EH (cell line): ENCODE data around the gene FGGY.
"Not testable (repeated sequence)": the region's sequence is repeated elsewhere in the genome, so short reads cannot be mapped to it uniquely, and the experiment has no call there.

ENCODE experiments used
- DNase-seq: peaks from one replicate; pipeline ENCODE4 v3.0.0-alpha.2; 2015; ENCODE audit warnings: low read depth

The FGGY gene

DNA sequence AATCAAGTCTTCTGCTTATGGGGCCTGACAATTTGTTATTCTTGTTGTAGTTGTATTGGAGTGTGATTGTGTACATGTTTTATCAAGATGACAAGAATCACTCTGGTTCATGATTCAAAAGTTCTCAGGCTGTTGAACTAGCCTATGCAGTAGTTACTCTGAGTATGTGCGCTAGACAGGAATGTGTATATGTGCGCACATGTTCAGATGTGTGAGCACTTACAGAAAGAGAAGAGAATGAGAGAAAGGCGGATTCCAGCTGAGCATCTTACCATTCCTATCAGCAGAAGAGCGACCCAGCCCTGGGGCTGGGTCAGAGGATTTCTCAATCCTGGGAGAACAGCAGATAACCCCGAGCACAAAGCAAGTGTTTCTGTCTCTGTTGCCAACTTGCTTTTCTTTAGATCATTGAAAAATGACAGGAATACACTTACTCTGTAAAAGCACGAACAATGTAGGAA is 407.1 kb downstream of the FGGY start:
- no peak for DNase-seq

DNA sequence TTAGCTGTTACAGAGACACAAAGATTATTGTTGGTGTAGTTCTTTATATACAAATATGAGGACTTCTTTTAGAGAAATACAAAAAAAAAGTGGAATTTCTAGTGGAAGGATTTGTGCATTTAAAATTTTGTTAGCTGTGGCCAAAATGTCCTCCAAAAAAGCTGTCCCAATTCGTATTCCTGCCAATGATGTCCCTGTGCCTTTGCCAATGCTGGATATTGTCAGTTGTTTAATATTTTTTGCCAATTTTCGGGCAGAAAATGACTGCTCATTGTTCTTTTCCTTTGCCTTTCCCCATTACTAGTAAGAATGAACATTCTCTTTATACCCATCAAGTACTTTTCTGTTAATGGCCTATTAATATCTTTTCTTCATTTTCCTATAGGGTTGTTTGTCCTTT is 407.8 kb downstream of the FGGY start:
- DNase-seq = no peak

DNA sequence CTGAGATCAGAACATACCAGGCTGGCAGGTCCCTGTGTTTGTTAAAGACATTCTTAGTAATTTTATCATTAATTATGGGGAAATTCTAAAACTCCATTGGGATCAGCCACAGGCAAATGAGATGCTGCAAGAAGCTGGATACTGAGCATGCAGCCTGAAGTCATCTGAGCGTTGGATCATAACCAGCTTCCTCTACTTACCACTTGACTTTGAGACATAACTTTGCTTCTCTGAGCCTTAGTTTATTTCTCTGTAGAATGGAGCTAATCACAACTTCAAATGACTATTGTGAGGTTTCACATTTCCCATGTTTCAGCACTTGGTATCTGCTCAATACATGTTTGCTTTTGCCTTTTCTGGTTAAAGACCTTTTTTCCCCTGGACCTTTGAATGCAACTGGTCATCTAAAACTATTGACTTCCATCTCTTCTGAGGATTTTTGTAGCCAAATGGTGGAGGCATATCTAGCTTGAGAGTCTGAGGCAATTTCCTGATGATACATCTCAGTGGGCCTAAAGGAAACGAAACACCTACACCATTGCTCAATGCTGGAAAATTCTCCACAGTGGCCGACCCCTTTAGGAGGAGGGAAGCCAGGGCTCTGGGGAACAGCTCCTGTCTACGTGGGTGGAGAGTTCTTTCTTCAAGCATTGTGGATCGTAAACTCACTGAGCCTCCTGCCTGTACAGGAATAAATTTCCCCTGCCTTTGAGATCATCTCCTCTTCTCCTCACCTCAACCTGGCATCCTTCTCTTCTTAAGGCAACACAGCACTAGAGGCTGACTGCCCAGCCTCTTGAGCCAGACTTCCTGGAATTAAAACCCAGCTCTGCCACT is 408.8 kb downstream of the FGGY start:
- DNase-seq = peak; percentile 52

DNA sequence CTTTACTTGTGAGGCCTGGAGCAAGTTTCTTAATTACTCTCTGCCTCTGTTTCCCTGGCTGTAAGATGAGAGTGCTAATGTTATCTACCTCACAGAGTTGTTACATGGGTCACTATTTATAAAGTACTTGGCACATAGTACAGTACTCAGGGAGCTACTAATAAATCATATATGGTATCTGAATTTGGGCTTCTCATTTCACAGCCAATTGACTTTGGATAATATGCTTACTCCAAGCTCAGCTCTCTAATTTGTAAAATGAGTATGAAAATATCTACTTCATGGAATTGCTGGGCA is 409.4 kb downstream of the FGGY start:
- DNase-seq = no peak

DNA sequence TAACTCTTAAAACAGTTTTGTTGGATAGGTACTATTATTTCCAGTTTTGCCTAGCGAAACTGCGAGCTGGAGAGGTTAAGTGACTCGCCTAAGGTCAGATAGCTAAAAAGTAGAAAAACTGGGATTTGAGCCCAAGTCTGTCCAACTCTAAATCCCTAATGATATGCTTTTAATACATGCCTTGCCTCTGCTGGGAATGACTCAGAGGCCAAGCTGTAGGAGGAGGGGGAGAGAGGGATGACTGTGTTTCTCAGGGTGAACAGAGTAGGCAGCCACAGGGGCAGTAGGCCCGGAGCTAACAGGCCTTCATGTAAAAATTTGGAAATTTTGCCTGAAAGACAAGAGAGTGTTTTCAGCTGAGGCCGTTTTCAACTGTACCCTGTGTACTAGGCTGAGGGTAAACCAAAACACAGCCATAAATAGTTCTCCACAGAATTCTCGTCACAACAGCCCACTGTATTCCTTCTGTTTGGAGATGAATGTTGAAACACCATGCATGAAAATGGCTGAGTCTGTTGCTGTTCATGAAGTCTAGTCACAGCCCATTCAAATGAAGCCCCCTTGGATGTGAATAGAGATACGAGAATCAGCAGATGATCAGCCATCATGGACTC is 410.4 kb downstream of the FGGY start:
- peak; percentile 97 for DNase-seq

DNA sequence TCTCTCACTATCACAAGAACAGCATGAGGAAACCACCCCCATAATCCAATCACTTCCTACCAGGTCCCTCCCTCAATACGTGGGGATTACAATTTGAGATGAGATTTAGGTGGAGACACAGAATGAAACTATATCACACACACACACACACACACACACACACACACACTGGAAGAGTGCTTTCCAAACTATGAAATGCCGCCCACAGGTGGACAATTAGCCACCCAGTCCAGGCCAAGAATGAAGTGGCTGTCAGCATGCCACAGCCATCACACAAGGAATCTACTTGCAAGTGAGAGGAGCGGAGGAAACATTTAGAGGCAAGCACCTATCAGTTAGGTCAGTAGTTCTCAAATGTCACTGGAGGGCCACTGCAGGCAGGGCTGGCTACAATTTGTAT is 412.4 kb downstream of the FGGY start:
- DNase-seq = no peak

DNA sequence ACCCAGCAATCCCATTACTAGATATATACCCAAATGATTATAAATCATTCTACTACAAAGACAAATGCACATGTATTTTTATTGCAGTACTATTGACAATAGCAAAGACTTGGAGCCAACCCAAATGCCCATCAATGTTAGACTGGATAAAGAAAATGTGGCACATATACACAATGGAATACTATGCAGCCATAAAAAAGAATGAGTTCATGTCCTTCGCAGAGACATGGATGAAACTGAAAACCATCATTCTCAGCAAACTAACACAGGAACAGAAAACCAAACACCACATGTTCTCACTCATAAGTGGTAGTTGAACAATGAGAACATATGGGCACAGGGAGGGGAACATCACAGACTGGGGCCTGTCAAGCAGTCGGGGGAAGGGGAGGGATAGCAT is 414.0 kb downstream of the FGGY start:
- not testable (repeated sequence) for DNase-seq

DNA sequence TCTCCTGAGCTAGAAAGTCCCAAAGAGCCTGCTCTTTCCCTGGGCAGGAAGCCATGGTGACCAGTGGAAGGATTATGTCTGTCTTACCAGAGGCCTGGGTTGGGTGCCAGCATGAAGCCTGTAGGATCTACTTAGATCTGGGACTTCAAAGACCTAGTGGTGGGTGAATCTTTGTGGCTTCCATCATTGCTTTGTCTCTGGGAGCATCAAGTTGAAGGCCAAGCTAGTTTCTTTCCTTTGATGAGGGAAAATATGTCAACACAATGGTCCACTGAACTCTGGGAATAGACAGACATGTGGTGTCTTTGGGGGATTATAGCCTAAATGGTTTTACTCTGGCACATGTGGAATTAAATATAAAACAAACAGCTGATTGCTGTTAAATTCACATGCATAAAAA is 417.3 kb downstream of the FGGY start:
- DNase-seq = no peak

DNA sequence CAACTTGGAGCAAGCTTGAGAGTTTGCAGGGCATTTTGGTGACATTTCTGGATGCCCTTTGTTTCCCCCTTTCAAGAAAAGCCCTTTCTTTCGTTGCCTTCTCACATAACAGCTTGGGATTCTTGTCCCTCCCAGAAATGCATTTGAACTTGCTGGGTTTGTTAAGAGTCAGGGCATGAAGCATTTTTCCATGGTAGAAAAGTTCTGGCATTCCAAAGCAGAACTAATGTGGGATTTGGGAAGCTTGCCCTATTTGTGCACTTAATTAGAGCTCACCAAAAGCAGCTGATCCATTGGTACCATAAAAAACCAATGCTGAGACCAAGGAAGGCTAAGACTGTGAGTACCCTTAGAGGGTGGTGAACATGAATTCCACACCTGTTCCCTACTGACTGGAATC is 418.1 kb downstream of the FGGY start:
- DNase-seq = peak; percentile 53

DNA sequence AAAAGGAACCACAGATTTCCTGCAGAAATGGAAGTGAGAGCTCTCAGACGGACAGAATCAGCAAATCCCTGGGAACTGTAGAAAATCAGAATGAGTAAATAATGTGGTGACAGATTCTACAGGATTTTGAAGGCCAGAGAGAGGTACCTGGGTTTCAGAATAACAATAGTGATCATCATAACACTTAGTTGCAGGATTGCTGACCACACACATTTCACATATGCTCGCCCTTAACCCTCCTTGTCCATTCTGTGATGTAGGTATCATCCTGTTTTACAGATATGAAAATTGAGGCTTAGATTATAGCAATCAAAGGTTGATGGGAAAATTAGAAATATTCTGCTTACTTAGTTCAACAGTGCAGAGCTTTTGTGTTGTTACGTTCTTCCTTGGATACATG is 419.9 kb downstream of the FGGY start:
- no peak for DNase-seq

DNA sequence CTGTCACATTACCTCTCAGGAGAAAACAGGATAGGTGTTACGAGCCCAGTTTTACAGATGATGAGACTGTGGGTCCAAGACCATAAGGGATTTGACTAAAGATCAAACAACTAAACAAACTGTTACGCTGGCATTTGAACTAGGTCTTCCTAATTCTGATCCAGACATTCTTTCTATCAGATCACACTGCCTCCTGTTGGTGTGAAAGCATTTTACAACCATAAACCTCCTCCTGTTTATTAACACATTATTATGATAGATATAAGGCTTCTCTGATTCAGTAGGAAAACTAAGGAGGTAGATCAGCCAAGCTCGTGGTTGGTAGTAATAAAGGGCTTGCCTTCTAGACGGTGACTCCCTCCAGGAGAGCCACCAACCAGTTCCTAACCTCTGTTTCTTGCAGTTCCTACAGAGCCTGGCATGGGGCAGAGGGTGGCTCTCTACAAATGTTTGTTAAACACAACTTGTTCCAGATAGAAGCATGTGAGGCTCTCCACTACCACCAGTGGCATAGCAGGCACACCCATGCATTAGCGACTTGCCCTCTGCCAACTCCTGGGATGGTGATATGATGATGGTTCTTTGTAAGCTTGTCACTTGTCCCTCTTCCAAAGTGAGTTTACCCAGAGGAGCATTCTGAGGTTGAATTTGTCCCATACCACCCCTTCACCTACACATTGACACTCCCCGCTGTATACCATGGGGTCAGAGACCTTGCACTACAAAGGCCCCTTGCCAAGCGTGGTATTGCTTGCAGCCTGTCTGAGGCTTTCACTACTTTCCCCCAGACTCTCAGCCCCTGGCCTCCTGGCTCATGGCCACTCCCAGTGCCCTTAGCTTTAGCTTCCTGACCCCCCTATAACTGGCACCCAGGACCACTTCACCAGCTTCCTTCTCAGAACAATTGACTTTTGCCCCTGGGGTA is 421.4 kb downstream of the FGGY start:
- DNase-seq = peak; percentile 52

DNA sequence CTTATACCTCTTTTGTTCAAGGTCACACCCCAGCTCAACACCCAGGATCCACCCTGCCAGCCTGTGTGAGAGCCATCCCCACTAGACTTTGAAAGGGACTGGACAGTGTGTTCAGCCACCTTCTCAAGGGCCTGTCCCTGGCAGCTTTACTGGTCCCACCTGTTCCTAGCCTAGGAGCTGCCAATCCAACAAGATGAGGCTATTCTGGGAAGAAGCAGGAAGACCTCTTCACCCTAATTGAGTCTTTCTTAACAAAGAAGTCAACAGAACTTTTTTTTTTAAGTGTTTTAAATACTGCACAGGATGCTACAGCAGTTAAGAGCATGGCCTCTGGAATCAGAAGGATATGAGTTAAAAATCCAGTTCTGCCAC is 422.1 kb downstream of the FGGY start:
- no peak for DNase-seq

DNA sequence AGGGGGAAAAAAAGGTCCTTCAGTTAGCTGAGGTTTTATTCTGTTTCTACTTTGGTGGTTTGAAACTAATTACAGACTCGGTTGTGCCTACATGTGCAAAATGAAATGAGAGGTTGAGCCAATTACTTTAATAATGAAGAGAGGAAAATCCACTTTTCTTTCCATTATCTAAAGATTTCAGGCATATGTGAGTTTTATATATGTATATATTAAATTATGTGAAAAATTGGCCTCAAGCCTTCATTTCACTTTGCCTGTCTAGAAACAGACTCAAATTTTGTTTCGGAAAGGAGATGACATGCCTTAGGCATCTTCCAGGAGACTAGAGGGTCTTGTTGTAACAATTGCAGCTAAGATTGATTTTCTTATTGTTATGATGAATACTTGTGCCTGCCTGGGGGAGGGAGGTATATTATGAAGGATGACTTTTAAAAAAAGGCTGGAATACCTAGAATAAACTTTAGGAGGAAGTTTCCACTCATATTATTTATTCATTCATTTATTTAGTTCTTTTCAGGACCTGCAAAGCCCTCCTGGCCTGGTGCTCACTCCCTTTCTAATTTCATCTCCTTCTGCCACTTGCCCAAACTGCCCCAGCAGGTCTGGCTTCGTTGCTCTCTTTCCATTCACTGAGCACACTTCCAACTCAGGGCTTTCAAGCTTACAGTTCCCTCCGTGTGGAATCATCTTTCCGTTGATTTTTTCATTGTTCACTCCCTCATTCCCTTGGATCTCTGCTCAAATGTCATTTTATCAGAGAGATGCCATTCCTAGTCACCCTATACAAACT is 423.6 kb downstream of the FGGY start:
- DNase-seq = no peak

DNA sequence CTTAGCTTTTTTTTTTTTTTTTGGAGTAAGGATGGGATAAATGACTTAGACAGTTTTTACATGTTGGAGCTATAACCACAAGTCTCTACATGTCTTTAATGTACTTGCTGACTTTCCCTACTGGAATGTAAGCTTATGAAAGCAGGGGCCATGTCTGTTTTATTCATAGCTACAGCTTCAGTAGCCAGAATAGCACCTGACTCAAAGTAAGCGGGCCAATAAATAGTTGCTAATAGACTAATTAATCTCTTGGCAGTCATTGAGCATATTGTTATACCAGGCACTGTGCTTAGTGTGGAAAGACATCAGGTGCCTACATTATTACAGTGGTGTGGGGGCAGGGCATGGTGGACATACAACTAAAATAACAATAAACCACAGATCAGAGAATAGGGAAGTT is 433.4 kb downstream of the FGGY start:
- DNase-seq = peak; percentile 90

DNA sequence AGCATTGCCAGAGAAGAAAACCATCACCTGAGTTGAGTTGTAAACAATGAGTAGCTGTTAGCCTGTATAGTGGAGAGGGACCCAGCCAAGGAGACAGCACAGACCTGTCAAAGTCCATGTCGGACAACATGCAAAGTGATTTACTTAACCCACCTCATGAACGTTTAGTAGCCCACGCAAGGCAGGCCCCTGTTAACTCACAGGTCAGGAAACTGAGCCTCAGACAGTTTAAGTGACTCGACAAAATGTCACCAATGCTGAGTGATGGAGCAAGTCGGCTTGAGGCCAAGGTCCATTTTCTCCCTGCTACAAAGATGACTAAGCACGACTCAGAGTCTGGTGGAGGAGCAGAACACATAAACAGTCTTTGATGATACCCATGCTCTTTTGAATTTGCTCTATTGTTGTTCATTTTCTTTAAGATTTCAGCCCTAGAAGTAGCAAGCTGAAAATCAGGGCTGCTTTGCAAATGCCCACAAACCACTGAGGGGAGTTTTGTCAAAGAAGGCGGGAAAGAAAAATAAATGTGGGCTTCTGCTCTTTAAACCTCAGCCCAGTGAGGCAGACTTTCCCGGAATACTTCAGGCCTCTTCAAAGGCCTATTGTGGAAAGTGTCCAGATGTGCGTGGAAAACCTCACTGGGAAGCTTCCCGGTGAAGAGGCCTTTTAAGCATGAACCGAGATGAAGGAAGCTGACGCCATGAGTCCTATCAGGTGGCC is 434.0 kb downstream of the FGGY start:
- peak; percentile 95 for DNase-seq

DNA sequence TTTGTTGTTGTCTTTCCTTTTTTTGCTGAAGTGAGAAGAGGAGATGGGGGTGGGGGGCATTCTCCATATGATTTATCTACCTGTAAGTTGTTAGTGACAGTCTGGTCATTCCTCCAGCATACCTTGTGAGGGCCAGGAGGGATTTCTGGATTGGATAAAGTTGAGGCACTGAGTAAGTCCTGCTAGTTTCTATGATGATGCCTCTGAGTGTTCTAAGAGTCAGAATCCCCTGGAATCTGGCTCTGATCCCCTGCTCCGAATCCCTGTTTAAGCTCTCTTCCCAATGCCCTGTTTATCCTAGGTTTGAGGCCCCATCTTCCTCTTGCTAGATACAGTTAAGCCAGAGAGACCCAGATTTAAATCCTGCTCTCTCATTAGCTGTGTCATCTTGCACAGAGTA is 434.7 kb downstream of the FGGY start:
- no peak for DNase-seq

DNA sequence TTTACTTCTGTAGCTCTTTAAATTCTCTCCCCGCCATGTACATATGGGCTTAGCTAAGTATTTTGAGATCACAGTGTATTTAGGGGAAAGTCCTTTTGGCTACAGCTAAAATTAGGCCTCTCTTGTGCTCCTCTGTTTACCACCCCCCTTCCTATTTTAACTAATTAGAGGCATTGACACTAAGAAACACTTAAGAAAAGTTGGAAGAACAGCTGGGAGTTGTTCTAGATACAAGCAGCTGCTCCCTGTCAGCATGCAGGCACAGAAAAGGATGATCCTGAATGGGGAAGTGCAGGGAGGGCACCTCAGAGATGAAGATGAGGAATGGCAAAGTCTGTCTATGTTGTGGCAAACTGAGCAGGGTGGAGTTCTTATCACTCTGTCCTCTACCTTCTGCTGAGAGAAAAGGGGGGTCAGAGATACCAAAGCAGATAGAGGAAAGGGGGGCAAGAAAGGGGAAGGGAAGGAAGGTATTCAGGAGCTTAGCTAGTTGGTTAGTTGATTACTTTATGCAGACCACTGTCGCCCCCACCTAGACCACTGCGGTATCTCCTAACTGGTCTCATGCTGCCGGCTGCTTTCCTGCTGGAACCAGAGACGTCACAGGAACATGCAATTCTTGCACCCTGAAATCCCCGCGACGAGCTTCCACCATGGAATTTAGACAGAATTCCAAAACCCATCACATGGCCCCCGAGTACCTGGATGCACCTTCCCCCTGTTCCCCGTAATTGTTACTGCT is 435.5 kb downstream of the FGGY start:
- no peak for DNase-seq

DNA sequence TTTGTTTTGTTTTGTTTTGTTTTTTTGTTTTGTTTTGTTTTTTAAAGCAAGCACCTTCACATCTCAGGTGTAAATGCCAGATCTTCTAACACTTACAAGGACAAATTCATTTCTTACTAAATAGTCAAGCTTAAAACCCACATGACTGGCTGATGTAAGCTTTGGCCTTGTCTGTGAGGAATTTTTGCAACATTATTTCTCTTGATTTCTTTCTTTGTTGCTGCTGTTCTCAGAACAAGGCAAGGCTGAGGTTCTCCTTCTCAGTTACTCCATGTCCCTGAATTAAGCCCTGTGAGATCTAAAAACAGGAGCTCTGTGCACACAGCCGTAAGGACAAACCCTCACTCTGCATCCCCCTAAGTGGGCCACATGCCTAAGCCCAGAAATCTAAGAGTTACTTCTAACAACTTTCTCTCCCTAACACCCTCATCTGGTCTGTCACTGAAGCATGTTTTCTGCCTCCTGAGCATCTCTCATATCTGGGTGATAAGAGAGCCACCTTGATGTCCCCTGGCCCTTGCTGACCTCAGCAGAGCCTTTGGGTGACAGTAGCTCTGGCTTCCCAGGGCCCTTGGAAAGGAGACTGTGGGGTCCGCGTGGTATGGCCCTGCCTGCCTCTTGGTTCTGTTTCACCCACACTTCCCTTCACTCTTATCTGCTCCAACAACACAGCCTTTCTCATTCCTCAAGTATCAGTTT is 436.7 kb downstream of the FGGY start:
- peak; percentile 3 for DNase-seq

DNA sequence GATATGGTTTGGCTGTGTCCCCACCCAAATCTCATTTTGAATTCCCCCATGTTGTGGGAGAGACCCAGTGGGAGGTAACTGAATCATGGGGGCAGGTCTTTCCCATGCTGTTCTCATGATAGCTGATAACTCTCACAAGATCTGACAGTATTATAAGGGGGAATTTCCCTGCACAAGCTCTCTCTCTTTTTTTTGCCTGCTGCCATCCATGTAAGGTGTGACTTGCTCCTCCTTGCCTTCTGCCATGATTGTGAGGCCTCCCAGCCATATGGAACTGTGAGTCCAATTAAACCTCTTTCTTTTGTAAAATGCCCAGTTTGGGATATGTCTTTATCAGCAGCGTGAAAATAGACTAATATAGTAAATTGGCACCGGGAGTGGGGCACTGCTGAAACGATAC is 439.0 kb downstream of the FGGY start:
- DNase-seq = not testable (repeated sequence)

DNA sequence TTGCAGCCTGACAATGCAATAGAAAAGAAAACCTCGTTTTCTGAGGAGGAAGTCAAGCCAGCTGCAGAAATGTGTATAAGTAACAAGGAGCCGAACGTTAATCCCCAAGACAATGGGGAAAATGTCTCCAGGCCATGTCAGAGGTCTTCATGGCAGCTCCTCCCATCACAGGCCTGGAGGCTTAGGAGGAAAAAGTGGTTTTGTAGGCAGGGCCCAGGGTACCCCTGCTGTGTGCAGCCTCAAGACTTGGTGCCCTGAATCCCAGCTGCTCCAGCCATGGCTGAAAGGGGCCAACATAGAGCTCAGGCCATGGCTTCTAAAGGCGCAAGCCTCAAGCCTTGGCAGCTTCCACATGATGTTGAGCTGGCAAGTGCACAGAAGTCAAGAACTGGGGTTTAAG is 439.9 kb downstream of the FGGY start:
- no peak for DNase-seq
